Measurements from ENCODE around the gene MALRD1.

MALRD1 gene

DNA sequence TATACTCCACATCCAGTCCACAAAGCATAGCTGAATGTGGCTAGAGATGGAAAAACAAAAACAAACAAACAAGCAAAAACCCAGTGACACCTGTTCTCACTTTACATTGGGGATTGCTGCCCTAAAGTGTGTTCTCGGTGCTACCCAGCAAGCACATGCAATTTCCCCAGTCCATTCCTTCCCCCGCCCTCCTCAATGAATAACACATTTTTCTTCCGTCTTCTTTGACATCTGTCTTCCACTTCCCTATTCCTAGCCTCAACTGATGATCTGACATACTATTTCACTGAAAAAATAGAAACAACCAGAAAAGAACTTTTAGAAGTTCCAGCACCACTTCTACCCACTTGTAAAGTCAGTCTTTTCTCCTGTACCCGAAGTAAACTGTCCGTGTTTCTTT lies 147.1 kb downstream of the MALRD1 start:
- H3K9me3 ChIP-seq (ENCODE audit: control insufficient read depth in 1 of 2, low read length in 2 of 2): no peaks in the 10 kb centered on the region

DNA sequence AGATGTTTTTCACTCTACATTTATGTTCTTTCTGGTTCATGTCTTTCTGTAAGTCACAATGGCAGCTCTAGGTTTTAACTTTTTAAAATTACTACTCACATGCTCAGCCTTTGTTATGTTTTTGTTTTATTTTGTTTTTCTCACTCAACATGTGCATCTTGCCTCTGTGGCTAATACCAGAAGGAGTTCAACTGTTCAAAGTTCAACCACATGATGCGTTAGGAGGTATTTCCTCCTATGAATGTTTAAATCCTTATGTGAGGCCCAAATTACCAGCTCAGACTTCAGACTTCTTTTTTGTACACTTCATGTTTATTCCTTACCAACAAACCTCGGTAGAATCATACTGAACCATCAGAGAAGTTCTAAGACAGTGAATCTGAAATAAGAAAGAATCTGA lies 151.6 kb downstream of the MALRD1 start:
- peaks cover 2 to 11% of the 10 kb centered on the region in 2 donors for H3K36me3 ChIP-seq (ENCODE audit: control insufficient read depth in 1 of 2, insufficient read depth in 2 of 2, low read length in 2 of 2)
- no peak overlapping the region for H3K4me3 ChIP-seq (ENCODE audit: low read depth in 1 of 2, low read length in 2 of 2)
- no peaks in the 10 kb centered on the region for H3K27me3 ChIP-seq (ENCODE audit: control insufficient read depth in 1 of 2, insufficient read depth in 2 of 2, low read length in 2 of 2)
- no peak overlapping the region for H3K9ac ChIP-seq (ENCODE audit: low read depth in 1 of 2, low read length in 2 of 2)
- no peak overlapping the region for H3K27ac ChIP-seq (ENCODE audit: low read depth, low read length)
- H3K4me1 ChIP-seq (ENCODE audit: control insufficient read depth in 1 of 2, insufficient read depth in 2 of 2, low read length in 2 of 2): no peaks in the 10 kb centered on the region
- no peaks in the 10 kb centered on the region for H3K9me3 ChIP-seq (ENCODE audit: control insufficient read depth in 1 of 2, low read length in 2 of 2)

More for the DNA sequence above, 147.1 kb downstream of the MALRD1 start:
- H3K36me3 ChIP-seq (ENCODE audit: control insufficient read depth in 1 of 2, insufficient read depth in 2 of 2, low read length in 2 of 2): peaks cover 0 to 2% of the 10 kb centered on the region in 2 donors
- H3K27me3 ChIP-seq (ENCODE audit: control insufficient read depth in 1 of 2, insufficient read depth in 2 of 2, low read length in 2 of 2): no peaks in the 10 kb centered on the region
- H3K4me3 ChIP-seq (ENCODE audit: low read depth in 1 of 2, low read length in 2 of 2): no peak overlapping the region
- no peak overlapping the region for H3K27ac ChIP-seq (ENCODE audit: low read depth, low read length)
- no peak overlapping the region for H3K9ac ChIP-seq (ENCODE audit: low read depth in 1 of 2, low read length in 2 of 2)
- no peaks in the 10 kb centered on the region for H3K4me1 ChIP-seq (ENCODE audit: control insufficient read depth in 1 of 2, insufficient read depth in 2 of 2, low read length in 2 of 2)

DNA sequence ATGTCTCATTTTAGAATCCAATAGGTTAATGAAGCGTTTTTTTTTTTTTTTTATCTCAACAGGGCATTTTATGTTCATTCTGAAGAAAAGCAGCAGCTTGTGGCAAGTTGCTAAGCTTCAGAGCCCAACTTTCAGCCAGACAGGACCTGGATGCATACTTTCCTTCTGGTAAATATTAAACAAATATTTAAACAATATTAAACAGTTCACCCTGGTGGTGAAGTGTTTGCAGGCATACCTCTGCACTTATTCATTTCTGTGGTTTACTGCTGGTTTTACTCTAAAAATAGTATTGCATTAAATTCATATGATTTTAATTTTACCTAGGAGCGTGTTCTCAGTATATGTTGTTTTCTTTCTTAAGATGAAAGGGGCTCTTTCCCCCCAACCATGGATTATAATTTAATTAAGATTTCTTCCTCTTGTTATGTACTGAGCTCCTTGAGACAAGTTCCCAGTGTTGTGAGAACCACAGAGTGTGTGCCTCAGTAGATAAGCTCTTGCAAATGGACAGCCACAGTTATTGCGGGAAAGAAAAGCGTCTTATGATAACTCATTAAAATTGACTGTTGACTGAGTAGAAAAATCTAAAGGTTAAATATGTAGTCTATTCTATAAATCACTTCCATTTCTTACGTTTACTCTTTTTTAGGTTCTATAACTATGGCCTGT lies 155.8 kb downstream of the MALRD1 start:
- peaks cover 1 to 28% of the 10 kb centered on the region in 2 donors for H3K36me3 ChIP-seq (ENCODE audit: control insufficient read depth in 1 of 2, insufficient read depth in 2 of 2, low read length in 2 of 2)
- H3K27ac ChIP-seq (ENCODE audit: low read depth, low read length): no peak overlapping the region
- no peaks in the 10 kb centered on the region for H3K27me3 ChIP-seq (ENCODE audit: control insufficient read depth in 1 of 2, insufficient read depth in 2 of 2, low read length in 2 of 2)
- no peak overlapping the region for H3K9ac ChIP-seq (ENCODE audit: low read depth in 1 of 2, low read length in 2 of 2)
- H3K9me3 ChIP-seq (ENCODE audit: control insufficient read depth in 1 of 2, low read length in 2 of 2): no peaks in the 10 kb centered on the region
- no peak overlapping the region for H3K4me3 ChIP-seq (ENCODE audit: low read depth in 1 of 2, low read length in 2 of 2)
- no peaks in the 10 kb centered on the region for H3K4me1 ChIP-seq (ENCODE audit: control insufficient read depth in 1 of 2, insufficient read depth in 2 of 2, low read length in 2 of 2)

DNA sequence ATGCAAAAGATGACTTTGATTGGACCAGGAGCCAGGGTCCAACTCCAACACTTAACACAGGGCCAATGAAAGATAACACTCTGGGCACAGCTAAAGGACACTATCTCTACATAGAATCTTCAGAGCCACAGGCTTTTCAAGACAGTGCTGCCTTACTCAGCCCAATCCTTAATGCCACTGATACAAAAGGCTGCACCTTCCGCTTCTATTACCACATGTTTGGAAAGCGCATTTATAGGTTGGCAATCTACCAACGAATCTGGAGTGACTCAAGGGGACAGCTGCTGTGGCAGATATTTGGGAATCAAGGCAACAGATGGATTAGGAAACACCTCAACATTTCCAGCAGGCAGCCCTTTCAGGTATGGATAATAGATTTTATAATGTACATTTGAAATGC lies 160.7 kb downstream of the MALRD1 start:
- peaks cover 12 to 43% of the 10 kb centered on the region in 2 donors for H3K36me3 ChIP-seq (ENCODE audit: control insufficient read depth in 1 of 2, insufficient read depth in 2 of 2, low read length in 2 of 2)
- H3K4me3 ChIP-seq (ENCODE audit: low read depth in 1 of 2, low read length in 2 of 2): no peak overlapping the region
- H3K27ac ChIP-seq (ENCODE audit: low read depth, low read length): no peak overlapping the region
- H3K9me3 ChIP-seq (ENCODE audit: control insufficient read depth in 1 of 2, low read length in 2 of 2): no peaks in the 10 kb centered on the region
- H3K9ac ChIP-seq (ENCODE audit: low read depth in 1 of 2, low read length in 2 of 2): no peak overlapping the region
- H3K4me1 ChIP-seq (ENCODE audit: control insufficient read depth in 1 of 2, insufficient read depth in 2 of 2, low read length in 2 of 2): no peaks in the 10 kb centered on the region
- no peaks in the 10 kb centered on the region for H3K27me3 ChIP-seq (ENCODE audit: control insufficient read depth in 1 of 2, insufficient read depth in 2 of 2, low read length in 2 of 2)

DNA sequence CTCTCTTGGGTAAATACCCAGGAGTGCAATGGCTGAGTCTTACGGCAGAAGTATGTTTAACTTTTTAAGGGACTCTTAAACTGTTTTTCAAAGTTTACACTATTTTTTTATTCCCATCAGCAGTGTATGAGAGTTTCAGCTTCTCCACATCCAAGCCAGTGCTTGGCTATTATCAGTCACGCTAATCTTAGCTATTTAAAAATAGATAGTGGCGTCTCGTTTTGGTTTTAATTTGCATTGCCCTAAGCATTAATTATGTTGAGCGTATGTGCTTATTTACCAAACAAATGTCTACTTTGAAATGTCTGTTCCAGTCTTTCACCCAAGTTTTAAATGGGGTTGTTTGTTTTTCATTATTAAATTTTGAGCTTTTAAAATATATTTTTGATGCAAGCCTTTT lies 164.0 kb downstream of the MALRD1 start:
- H3K27me3 ChIP-seq (ENCODE audit: control insufficient read depth in 1 of 2, insufficient read depth in 2 of 2, low read length in 2 of 2): no peaks in the 10 kb centered on the region
- no peak overlapping the region for H3K9ac ChIP-seq (ENCODE audit: low read depth in 1 of 2, low read length in 2 of 2)
- H3K9me3 ChIP-seq (ENCODE audit: control insufficient read depth in 1 of 2, low read length in 2 of 2): no peaks in the 10 kb centered on the region
- no peak overlapping the region for H3K27ac ChIP-seq (ENCODE audit: low read depth, low read length)
- no peaks in the 10 kb centered on the region for H3K4me1 ChIP-seq (ENCODE audit: control insufficient read depth in 1 of 2, insufficient read depth in 2 of 2, low read length in 2 of 2)
- H3K36me3 ChIP-seq (ENCODE audit: control insufficient read depth in 1 of 2, insufficient read depth in 2 of 2, low read length in 2 of 2): peaks cover 12 to 29% of the 10 kb centered on the region in 2 donors
- no peak overlapping the region for H3K4me3 ChIP-seq (ENCODE audit: low read depth in 1 of 2, low read length in 2 of 2)

DNA sequence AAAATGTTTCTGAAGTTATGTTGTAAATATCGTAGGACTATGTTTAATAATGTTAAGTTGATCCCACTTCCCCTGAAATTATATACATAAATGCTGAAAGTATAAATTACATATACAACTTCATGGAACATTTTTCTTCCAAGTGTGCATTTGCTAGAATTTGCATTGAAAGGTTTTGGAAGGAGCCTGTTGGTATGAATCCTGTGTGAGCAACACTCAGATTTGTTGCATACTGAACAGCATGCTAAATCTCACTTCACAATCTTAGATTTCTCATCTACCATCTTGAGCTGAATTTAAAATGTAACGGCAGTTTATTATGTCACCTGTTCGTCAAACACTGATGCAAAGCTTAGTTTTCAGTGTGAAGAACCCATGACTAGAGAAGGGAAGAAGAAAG lies 172.6 kb downstream of the MALRD1 start:
- no peak overlapping the region for H3K9ac ChIP-seq (ENCODE audit: low read depth in 1 of 2, low read length in 2 of 2)
- H3K4me3 ChIP-seq (ENCODE audit: low read depth in 1 of 2, low read length in 2 of 2): no peak overlapping the region

DNA sequence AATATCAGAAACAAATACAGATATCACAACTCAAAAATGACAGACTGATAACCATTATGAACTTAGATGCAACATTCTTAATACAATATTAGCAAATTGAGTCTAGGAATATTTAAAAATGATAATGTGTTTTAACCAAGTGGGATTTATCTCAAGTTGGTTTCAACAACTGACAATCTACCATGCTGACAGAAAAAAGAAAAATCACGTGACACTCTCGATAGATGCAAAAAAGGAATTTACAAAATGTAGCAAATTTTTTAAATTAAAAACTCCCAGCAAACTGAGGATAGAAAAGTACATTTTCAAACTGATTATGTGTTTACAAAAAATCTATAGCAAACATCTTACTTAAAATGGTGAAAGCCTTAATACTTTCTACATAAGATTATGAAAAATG lies 177.4 kb downstream of the MALRD1 start:
- Histone ChIP-seq H3K9ac (ENCODE audit: low read depth in 1 of 2, low read length in 2 of 2) (no peak overlapping the region), H3K27ac (ENCODE audit: low read depth, low read length) (no peak overlapping the region), H3K36me3 (ENCODE audit: control insufficient read depth in 1 of 2, insufficient read depth in 2 of 2, low read length in 2 of 2) (peaks cover 3 to 8% of the 10 kb centered on the region in 2 donors), H3K4me3 (ENCODE audit: low read depth in 1 of 2, low read length in 2 of 2) (no peak overlapping the region), H3K27me3 (ENCODE audit: control insufficient read depth in 1 of 2, insufficient read depth in 2 of 2, low read length in 2 of 2) (no peaks in the 10 kb centered on the region), H3K9me3 (ENCODE audit: control insufficient read depth in 1 of 2, low read length in 2 of 2) (no peaks in the 10 kb centered on the region), H3K4me1 (ENCODE audit: control insufficient read depth in 1 of 2, insufficient read depth in 2 of 2, low read length in 2 of 2) (no peaks in the 10 kb centered on the region)

More for the DNA sequence above, 172.6 kb downstream of the MALRD1 start:
- Histone ChIP-seq H3K27ac (ENCODE audit: low read depth, low read length) (no peak overlapping the region), H3K36me3 (ENCODE audit: control insufficient read depth in 1 of 2, insufficient read depth in 2 of 2, low read length in 2 of 2) (peaks cover 3 to 11% of the 10 kb centered on the region in 2 donors), H3K4me1 (ENCODE audit: control insufficient read depth in 1 of 2, insufficient read depth in 2 of 2, low read length in 2 of 2) (no peaks in the 10 kb centered on the region), H3K27me3 (ENCODE audit: control insufficient read depth in 1 of 2, insufficient read depth in 2 of 2, low read length in 2 of 2) (no peaks in the 10 kb centered on the region), H3K9me3 (ENCODE audit: control insufficient read depth in 1 of 2, low read length in 2 of 2) (no peaks in the 10 kb centered on the region)

DNA sequence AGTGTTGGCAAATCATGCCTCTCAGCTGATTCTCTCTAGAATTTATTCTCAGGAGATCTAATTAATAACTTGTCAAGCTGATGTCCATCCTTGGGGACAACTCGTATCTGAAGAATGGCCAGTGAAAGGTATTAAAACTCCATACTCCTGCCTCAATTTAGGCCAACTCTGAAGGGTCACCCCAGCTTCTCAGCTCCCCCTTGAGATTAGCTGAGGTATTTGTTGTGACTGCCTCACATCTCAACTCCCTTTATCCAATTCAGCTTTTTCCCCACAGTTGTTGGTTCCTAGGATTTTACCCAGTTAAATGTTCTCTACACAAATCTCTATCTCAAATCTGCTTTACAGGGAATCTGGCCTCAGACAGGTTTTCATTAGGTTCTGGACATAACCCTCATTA lies 182.4 kb downstream of the MALRD1 start:
- Histone ChIP-seq H3K27me3 (ENCODE audit: control insufficient read depth in 1 of 2, insufficient read depth in 2 of 2, low read length in 2 of 2) (no peaks in the 10 kb centered on the region), H3K4me3 (ENCODE audit: low read depth in 1 of 2, low read length in 2 of 2) (no peak overlapping the region), H3K27ac (ENCODE audit: low read depth, low read length) (no peak overlapping the region), H3K9ac (ENCODE audit: low read depth in 1 of 2, low read length in 2 of 2) (no peak overlapping the region), H3K9me3 (ENCODE audit: control insufficient read depth in 1 of 2, low read length in 2 of 2) (no peaks in the 10 kb centered on the region), H3K4me1 (ENCODE audit: control insufficient read depth in 1 of 2, insufficient read depth in 2 of 2, low read length in 2 of 2) (no peaks in the 10 kb centered on the region), H3K36me3 (ENCODE audit: control insufficient read depth in 1 of 2, insufficient read depth in 2 of 2, low read length in 2 of 2) (peaks cover 0 to 5% of the 10 kb centered on the region in 2 donors)

DNA sequence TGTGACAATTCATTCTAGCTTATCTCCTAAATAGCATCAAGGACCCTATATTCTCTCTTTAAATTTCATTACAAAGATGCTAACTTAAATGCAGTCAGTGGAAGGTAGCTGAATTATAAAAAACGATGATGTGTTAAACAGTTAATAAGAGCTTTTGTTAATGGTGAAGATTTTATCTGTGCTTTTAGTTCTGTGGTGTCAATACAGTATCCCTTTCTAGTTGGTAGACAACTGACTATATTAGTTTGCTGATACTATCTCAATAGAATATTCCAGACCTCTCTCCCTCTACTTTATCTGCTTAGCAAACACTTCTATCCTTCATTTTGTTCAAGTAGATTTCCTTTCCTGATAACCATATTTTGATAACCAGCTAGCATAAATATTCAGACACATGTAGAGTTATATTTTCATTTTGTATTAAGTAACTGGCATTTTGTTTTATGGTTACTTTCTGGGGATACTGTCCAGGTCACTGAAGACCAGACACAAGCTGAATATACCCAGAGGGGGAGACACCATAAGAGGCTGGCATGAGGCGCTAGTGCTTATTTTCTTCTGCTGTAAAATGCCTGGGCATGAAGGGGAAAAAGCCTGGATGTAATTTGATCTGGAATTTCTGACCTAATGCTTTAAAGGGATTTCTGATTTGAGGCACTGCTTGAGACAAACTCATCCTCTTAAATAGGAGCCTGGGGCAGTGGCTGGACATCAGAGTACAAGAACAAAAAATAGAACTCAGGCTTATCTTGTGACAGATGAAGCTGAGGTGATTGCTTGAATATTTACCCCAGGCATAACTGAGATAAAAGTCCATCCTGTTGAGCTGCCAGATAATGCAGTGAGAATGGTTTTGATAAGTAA lies 197.5 kb downstream of the MALRD1 start:
- no peak overlapping the region for H3K27ac ChIP-seq (ENCODE audit: low read depth, low read length)
- no peak overlapping the region for H3K9ac ChIP-seq (ENCODE audit: low read depth in 1 of 2, low read length in 2 of 2)

DNA sequence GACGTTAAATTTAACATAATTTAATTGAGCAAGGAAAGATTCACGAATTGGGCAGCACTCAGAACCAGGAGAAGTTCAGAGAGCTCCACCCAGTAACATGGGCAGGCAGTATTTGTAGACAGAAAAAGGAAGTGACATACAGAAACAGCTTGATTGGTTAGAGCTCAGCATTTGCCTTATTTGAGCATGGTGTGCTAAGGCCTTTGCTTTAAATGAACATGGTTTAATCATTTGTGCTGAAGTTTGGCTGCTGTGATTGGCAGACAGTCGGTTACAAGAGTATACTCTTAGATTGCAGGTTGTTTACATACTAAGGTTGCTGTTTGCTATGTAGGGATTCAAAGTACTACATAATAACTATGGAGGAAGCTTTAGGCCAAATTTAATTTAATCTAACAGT lies 199.2 kb downstream of the MALRD1 start:
- Histone ChIP-seq H3K9ac (ENCODE audit: low read depth in 1 of 2, low read length in 2 of 2) (no peak overlapping the region), H3K9me3 (ENCODE audit: control insufficient read depth in 1 of 2, low read length in 2 of 2) (no peaks in the 10 kb centered on the region), H3K27ac (ENCODE audit: low read depth, low read length) (no peak overlapping the region), H3K27me3 (ENCODE audit: control insufficient read depth in 1 of 2, insufficient read depth in 2 of 2, low read length in 2 of 2) (no peaks in the 10 kb centered on the region), H3K36me3 (ENCODE audit: control insufficient read depth in 1 of 2, insufficient read depth in 2 of 2, low read length in 2 of 2) (peaks cover 0 to 3% of the 10 kb centered on the region in 2 donors), H3K4me3 (ENCODE audit: low read depth in 1 of 2, low read length in 2 of 2) (no peak overlapping the region), H3K4me1 (ENCODE audit: control insufficient read depth in 1 of 2, insufficient read depth in 2 of 2, low read length in 2 of 2) (no peaks in the 10 kb centered on the region)

More for the DNA sequence above, 197.5 kb downstream of the MALRD1 start:
- Histone ChIP-seq H3K36me3 (ENCODE audit: control insufficient read depth in 1 of 2, insufficient read depth in 2 of 2, low read length in 2 of 2) (peaks cover 0 to 1% of the 10 kb centered on the region in 2 donors), H3K27me3 (ENCODE audit: control insufficient read depth in 1 of 2, insufficient read depth in 2 of 2, low read length in 2 of 2) (no peaks in the 10 kb centered on the region), H3K4me3 (ENCODE audit: low read depth in 1 of 2, low read length in 2 of 2) (no peak overlapping the region), H3K4me1 (ENCODE audit: control insufficient read depth in 1 of 2, insufficient read depth in 2 of 2, low read length in 2 of 2) (no peaks in the 10 kb centered on the region), H3K9me3 (ENCODE audit: control insufficient read depth in 1 of 2, low read length in 2 of 2) (no peaks in the 10 kb centered on the region)
